Renal pelvis (tissue), 4 donors: ENCODE data around the gene TWSG1. TPM values are rescaled to one million over a fixed set of nuclear protein-coding genes. Genes with fewer than 3 reads are reported as not detected.
"Not testable (repeated sequence)": the region's sequence is repeated elsewhere in the genome, so short reads cannot be mapped to it uniquely, and the experiment has no call there.

Experiments used
- DNase-seq: peaks from one replicate; pipeline ENCODE4 v3.0.0-alpha.2; 2013
- polyA plus RNA-seq, 3 donors: library from polyadenylated mRNA; unstranded; fragments of 120-200 nt; gene quantifications; one replicate each; pipeline ENCODE4 v1.2.1, GENCODE V29; 2013; ENCODE audit not compliant: insufficient read length in 3 of 3

The TWSG1 gene
- polyA plus RNA-seq, 3 donors: 59.2 to 77.8 (median 67.0) TPM

- no peak for DNase-seq
Observed at GRCh38 chr18:9419956-9420631, 85.5 kb downstream of the TWSG1 start.

GRCh38 chr18:9421096-9421900, 86.7 kb downstream of the TWSG1 start:
- DNase-seq: no peak

GRCh38 chr18:9421901-9422327, 87.3 kb downstream of the TWSG1 start:
- no peak for DNase-seq

- no peak for DNase-seq
Observed at GRCh38 chr18:9422816-9423519, 88.4 kb downstream of the TWSG1 start.

GRCh38 chr18:9423648-9424047, 89.1 kb downstream of the TWSG1 start:
- DNase-seq: not testable (repeated sequence)

- not testable (repeated sequence) for DNase-seq
Observed at GRCh38 chr18:9424235-9424634, 89.7 kb downstream of the TWSG1 start.

- DNase-seq: no peak
Observed at GRCh38 chr18:9426753-9427152, 92.2 kb downstream of the TWSG1 start.

GRCh38 chr18:9428301-9428706, 93.7 kb downstream of the TWSG1 start:
- no peak for DNase-seq

- DNase-seq: no peak
Observed at GRCh38 chr18:9428862-9429661, 94.5 kb downstream of the TWSG1 start.

- DNase-seq: no peak
Observed at GRCh38 chr18:9429662-9429993, 95.1 kb downstream of the TWSG1 start.

- not testable (repeated sequence) for DNase-seq
Observed at GRCh38 chr18:9430315-9430714, 95.7 kb downstream of the TWSG1 start.

GRCh38 chr18:9431296-9431695, 96.7 kb downstream of the TWSG1 start:
- no peak for DNase-seq

GRCh38 chr18:9433122-9433521, 98.5 kb downstream of the TWSG1 start:
- DNase-seq: not testable (repeated sequence)

GRCh38 chr18:9433671-9434121, 99.1 kb downstream of the TWSG1 start:
- no peak for DNase-seq

- DNase-seq: no peak
Observed at GRCh38 chr18:9434122-9434701, 99.6 kb downstream of the TWSG1 start.

- DNase-seq: no peak
Observed at GRCh38 chr18:9435041-9435440, 100.5 kb downstream of the TWSG1 start.

GRCh38 chr18:9436206-9436929, 101.8 kb downstream of the TWSG1 start:
- DNase-seq: no peak

- no peak for DNase-seq
Observed at GRCh38 chr18:9437021-9437437, 102.5 kb downstream of the TWSG1 start.

- no peak for DNase-seq
Observed at GRCh38 chr18:9437672-9438071, 103.1 kb downstream of the TWSG1 start.

GRCh38 chr18:9441061-9441460, 106.5 kb downstream of the TWSG1 start:
- DNase-seq: no peak

GRCh38 chr18:9444549-9444948, 110.0 kb downstream of the TWSG1 start:
- no peak for DNase-seq
